Measurements from ENCODE around the gene TK2.
"Not testable (repeated sequence)": the region's sequence is repeated elsewhere in the genome, so short reads cannot be mapped to it uniquely, and the experiment has no call there.

The TK2 gene

GRCh38 chr16:66468321-66468965 is 81.5 kb downstream of the TK2 start:
- no peak for DNase-seq (ENCODE audit: low spot score)

DNA sequence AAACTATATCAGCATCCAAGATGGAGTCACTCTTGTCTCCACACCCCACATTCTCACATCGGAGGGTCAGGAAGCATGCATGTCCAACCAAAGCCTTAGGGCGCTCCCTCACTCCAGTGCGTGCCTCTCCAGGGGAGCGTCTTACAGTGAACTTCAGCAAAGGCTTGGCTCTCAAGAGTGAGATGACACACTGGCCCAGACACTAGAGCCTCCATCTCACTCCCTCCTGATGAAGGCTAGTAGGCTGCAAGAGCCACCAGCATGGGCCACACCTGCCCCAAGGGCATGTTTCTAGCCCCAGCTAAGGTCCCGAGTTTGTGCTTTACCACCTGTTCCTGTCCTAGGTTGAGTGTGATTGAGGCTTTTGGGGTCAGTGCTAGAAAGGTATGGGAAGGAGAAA is 82.3 kb downstream of the TK2 start:
- DNase-seq (ENCODE audit: low spot score): no peak

- not testable (repeated sequence) for DNase-seq (ENCODE audit: low spot score)
Observed at GRCh38 chr16:66466636-66467035, 83.3 kb downstream of the TK2 start.

GRCh38 chr16:66465946-66466345 is 84.0 kb downstream of the TK2 start:
- DNase-seq (ENCODE audit: low spot score): not testable (repeated sequence)

DNA sequence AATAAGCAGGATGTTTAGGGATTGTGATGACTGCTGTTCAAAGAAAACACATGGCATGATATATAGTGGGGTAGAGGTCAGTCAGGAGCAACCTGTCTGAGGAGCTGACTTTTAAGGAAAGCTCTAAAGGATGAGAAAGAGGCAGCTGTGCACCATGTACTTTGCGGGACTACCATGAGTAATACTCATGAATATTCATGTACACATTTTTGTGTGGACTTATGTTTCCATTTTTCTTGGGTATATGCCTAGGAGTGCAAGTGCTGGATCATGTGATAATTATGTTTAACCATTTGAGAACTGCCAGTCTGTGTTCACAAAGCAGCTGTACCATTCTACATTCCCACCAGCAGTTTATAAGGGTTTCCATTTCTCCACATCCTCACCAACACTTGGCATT is 87.0 kb downstream of the TK2 start:
- no peak for DNase-seq (ENCODE audit: low spot score)

GRCh38 chr16:66460703-66461102 is 89.2 kb downstream of the TK2 start:
- no peak for DNase-seq (ENCODE audit: low spot score)

- DNase-seq (ENCODE audit: low spot score): no peak
Observed at GRCh38 chr16:66459878-66460277, 90.0 kb downstream of the TK2 start.

- DNase-seq (ENCODE audit: low spot score): no peak
Observed at GRCh38 chr16:66458853-66459252, 91.1 kb downstream of the TK2 start.

DNA sequence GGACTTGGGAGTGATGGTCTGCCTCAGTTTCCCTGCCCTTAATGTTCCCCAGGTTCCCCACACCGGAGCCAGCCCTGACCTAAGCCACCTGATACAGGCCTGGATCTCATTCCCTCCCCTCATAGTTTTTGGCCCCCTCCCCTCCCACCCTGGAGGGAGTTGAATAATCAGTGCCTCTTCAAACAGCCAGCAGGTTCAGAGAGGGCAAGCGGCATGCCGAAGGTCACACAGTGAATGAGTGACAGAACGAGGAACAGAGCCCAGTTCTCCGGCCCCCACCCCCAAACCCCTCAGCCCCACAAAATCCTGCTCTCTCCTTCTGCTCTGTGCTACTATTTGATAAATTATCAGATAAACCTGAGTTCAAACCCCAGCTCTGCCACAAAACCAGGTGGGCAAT is 91.6 kb downstream of the TK2 start:
- no peak for DNase-seq (ENCODE audit: low spot score)
